ENCODE results near the gene SRXN1. TPM values are rescaled to one million over a fixed set of nuclear protein-coding genes. Genes with fewer than 3 reads are reported as not detected.
A peak's percentile ranks its signal among the peaks of the same experiment; 100 is the strongest.

Gene SRXN1
- total and polyA plus RNA-seq, 9 of the 15 experiments (the other 6 are each of a cell fraction or from before 2014, with no cell fraction given): 6.8 to 36.4 (median 21.6) TPM

GRCh38 chr20:688809-689212 is 35.8 kb upstream of the SRXN1 start (continued):
- peak; percentile 49; the same call in 1 of the 2 replicates for TF ChIP-seq ZNF592 (IDR thresholded peaks at IDR 0.05)
- peak; percentile 31; the same call in 1 of the 2 replicates for TF ChIP-seq CREM (IDR thresholded peaks at IDR 0.05; ENCODE audit: low read depth)
- no peak for TF ChIP-seq RBM15 (IDR thresholded peaks at IDR 0.05; ENCODE audit: insufficient read depth, low read length)
- peak; percentile 50; the same call in 1 of the 2 replicates for TF ChIP-seq TFAP4 (CRISPR knock-in tag; IDR thresholded peaks at IDR 0.05; ENCODE audit: borderline replicate concordance)
- TF ChIP-seq ZFP36 (IDR thresholded peaks at IDR 0.05; ENCODE audit: low read depth, low read length, partially characterized antibody): no peak
- no peak for TF ChIP-seq STAT6 (CRISPR knock-in tag; IDR thresholded peaks at IDR 0.05)
- TF ChIP-seq, protein P1, sequence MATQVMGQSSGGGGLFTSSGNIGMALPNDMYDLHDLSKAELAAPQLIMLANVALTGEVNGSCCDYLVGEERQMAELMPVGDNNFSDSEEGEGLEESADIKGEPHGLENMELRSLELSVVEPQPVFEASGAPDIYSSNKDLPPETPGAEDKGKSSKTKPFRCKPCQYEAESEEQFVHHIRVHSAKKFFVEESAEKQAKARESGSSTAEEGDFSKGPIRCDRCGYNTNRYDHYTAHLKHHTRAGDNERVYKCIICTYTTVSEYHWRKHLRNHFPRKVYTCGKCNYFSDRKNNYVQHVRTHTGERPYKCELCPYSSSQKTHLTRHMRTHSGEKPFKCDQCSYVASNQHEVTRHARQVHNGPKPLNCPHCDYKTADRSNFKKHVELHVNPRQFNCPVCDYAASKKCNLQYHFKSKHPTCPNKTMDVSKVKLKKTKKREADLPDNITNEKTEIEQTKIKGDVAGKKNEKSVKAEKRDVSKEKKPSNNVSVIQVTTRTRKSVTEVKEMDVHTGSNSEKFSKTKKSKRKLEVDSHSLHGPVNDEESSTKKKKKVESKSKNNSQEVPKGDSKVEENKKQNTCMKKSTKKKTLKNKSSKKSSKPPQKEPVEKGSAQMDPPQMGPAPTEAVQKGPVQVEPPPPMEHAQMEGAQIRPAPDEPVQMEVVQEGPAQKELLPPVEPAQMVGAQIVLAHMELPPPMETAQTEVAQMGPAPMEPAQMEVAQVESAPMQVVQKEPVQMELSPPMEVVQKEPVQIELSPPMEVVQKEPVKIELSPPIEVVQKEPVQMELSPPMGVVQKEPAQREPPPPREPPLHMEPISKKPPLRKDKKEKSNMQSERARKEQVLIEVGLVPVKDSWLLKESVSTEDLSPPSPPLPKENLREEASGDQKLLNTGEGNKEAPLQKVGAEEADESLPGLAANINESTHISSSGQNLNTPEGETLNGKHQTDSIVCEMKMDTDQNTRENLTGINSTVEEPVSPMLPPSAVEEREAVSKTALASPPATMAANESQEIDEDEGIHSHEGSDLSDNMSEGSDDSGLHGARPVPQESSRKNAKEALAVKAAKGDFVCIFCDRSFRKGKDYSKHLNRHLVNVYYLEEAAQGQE (IDR thresholded peaks at IDR 0.05; ENCODE audit: borderline replicate concordance): peak; percentile 10; the same call in 1 of the 2 replicates
- TF ChIP-seq, protein P1 (CRISPR knock-in tag; IDR thresholded peaks at IDR 0.05; ENCODE audit: low read depth): no peak
- no peak for TF ChIP-seq POU5F1 (IDR thresholded peaks at IDR 0.05; ENCODE audit: borderline replicate concordance, low read depth, low read length, partially characterized antibody)

Data from K562 (cell line).